H9 (cell line): ENCODE results near the gene GRB10. TPM values are rescaled to one million over a fixed set of nuclear protein-coding genes. Genes with fewer than 3 reads are reported as not detected.

ENCODE experiments used
- DNase-seq: peaks from one replicate; pipeline ENCODE4 v3.0.0-alpha.2; 2017
- H2AFZ ChIP-seq: one replicate; pipeline ENCODE4 v1.6.1; 2013; ENCODE audit warnings: mild to moderate bottlenecking, low read length, control low read depth, moderate library complexity
- H2AK5ac ChIP-seq: 2 replicates; pipeline ENCODE4 v1.6.1; 2013; ENCODE audit warnings: low read length, control low read depth, mixed read lengths; ENCODE audit not compliant: insufficient read length
- H2BK120ac ChIP-seq: one replicate; pipeline ENCODE4 v1.6.1; 2013; ENCODE audit warnings: low read depth, mild to moderate bottlenecking, low read length, control low read depth, inconsistent platforms; ENCODE audit not compliant: poor library complexity, severe bottlenecking
- H2BK12ac ChIP-seq: 2 replicates; pipeline ENCODE4 v1.6.1; 2013; ENCODE audit warnings: low read length, control low read depth, mixed read lengths, low read depth; ENCODE audit not compliant: insufficient read length
- H2BK15ac ChIP-seq: 2 replicates; pipeline ENCODE4 v1.6.1; 2013; ENCODE audit warnings: low read depth, low read length, control low read depth
- H2BK20ac ChIP-seq: one replicate; pipeline ENCODE4 v1.6.1; 2013; ENCODE audit warnings: low read depth, mild to moderate bottlenecking, low read length, control low read depth, inconsistent platforms; ENCODE audit not compliant: poor library complexity, severe bottlenecking
- H2BK5ac ChIP-seq: 2 replicates; pipeline ENCODE4 v1.6.1; 2013; ENCODE audit warnings: low read length, control low read depth, mixed read lengths; ENCODE audit not compliant: insufficient read length
- H3K14ac ChIP-seq: 2 replicates; pipeline ENCODE4 v1.6.1; 2013; ENCODE audit warnings: low read length, control low read depth; ENCODE audit not compliant: insufficient read depth
- H3K18ac ChIP-seq: 2 replicates; pipeline ENCODE4 v1.6.1; 2013; ENCODE audit warnings: low read depth, mild to moderate bottlenecking, mixed read lengths, low read length, control low read depth; ENCODE audit not compliant: insufficient read length
- H3K23ac ChIP-seq: 2 replicates; pipeline ENCODE4 v1.6.1; 2013; ENCODE audit warnings: low read length, control low read depth, mixed read lengths, low read depth; ENCODE audit not compliant: insufficient read length
- H3K23me2 ChIP-seq: 2 replicates; pipeline ENCODE4 v1.6.1; 2013; ENCODE audit warnings: low read depth, mild to moderate bottlenecking, mixed read lengths, low read length, control low read depth; ENCODE audit not compliant: insufficient read length, poor library complexity, severe bottlenecking
- H3K27ac ChIP-seq: 2 replicates; pipeline ENCODE4 v1.5.1; 2013; ENCODE audit warnings: low read length, control low read depth, mixed read lengths, low read depth; ENCODE audit not compliant: insufficient read length
- H3K27me3 ChIP-seq: 2 replicates; pipeline ENCODE4 v1.6.1; 2013; ENCODE audit warnings: low read length, control low read depth, inconsistent platforms; ENCODE audit not compliant: insufficient read depth
- H3K4ac ChIP-seq: 2 replicates; pipeline ENCODE4 v1.6.1; 2013; ENCODE audit warnings: low read depth, mild to moderate bottlenecking, control low read depth, inconsistent platforms, low read length, moderate library complexity
- H3K4me1 ChIP-seq: 2 replicates; pipeline ENCODE4 v1.6.1; 2013; ENCODE audit warnings: low read length, control low read depth, inconsistent platforms; ENCODE audit not compliant: insufficient read depth
- H3K4me2 ChIP-seq: 2 replicates; pipeline ENCODE4 v1.6.1; 2013; ENCODE audit warnings: low read length, control low read depth, mixed read lengths; ENCODE audit not compliant: insufficient read length, insufficient read depth
- H3K56ac ChIP-seq: 2 replicates; pipeline ENCODE4 v1.6.1; 2013; ENCODE audit warnings: low read depth, mild to moderate bottlenecking, mixed read lengths, low read length, control low read depth; ENCODE audit not compliant: insufficient read length
- H3K79me1 ChIP-seq: 2 replicates; pipeline ENCODE4 v1.6.1; 2013; ENCODE audit warnings: low read depth, mild to moderate bottlenecking, moderate library complexity, low read length, control low read depth, inconsistent platforms; ENCODE audit not compliant: insufficient read depth, poor library complexity, severe bottlenecking
- H3K79me2 ChIP-seq: 2 replicates; pipeline ENCODE4 v1.6.1; 2013; ENCODE audit warnings: low read length, control low read depth, inconsistent platforms; ENCODE audit not compliant: insufficient read depth
- H3K9ac ChIP-seq: 2 replicates; pipeline ENCODE4 v1.6.1; 2013; ENCODE audit warnings: low read length, control low read depth, mixed read lengths; ENCODE audit not compliant: insufficient read length; ENCODE audit errors: extremely low read depth
- H3K9me3 ChIP-seq: one replicate; pipeline ENCODE4 v1.6.1; 2013; ENCODE audit warnings: low read depth, low read length, inconsistent platforms; ENCODE audit not compliant: control insufficient read depth
- H3T11ph ChIP-seq: one replicate; pipeline ENCODE4 v1.6.1; 2013; ENCODE audit warnings: mild to moderate bottlenecking, low read length, control low read depth, inconsistent platforms
- H4K20me1 ChIP-seq: one replicate; pipeline ENCODE4 v1.6.1; 2013; ENCODE audit not compliant: control insufficient read depth, insufficient read length, insufficient read depth
- H4K5ac ChIP-seq: 2 replicates; pipeline ENCODE4 v1.6.1; 2013; ENCODE audit warnings: low read depth, mild to moderate bottlenecking, mixed read lengths, low read length, control low read depth; ENCODE audit not compliant: insufficient read length
- H4K8ac ChIP-seq: replicated peaks from 2 replicates; pipeline ENCODE4 v1.6.1; 2013; ENCODE audit warnings: low read length, control low read depth, mixed read lengths, low read depth; ENCODE audit not compliant: insufficient read length
- H4K91ac ChIP-seq: 2 replicates; pipeline ENCODE4 v1.6.1; 2013; ENCODE audit warnings: low read depth, mild to moderate bottlenecking, moderate library complexity, mixed read lengths, low read length, control low read depth; ENCODE audit not compliant: insufficient read length
- H3K27ac Mint-ChIP-seq, 3 experiments: 2 replicates in 2 of 3; 3 replicates in 1 of 3; pipeline ENCODE4 v1.8.0; 2020 to 2021; ENCODE audit warnings: mixed read lengths in 3 of 3, mild to moderate bottlenecking in 1 of 3, moderate library complexity in 1 of 3
- H3K27me3 Mint-ChIP-seq: 2 replicates; pipeline ENCODE4 v1.8.0; 2021; ENCODE audit warnings: low read depth, mild to moderate bottlenecking, moderate library complexity, mixed read lengths
- H3K36me3 Mint-ChIP-seq, 3 experiments: 2 replicates in 2 of 3; 3 replicates in 1 of 3; pipeline ENCODE4 v1.8.0; 2020 to 2021; ENCODE audit warnings: low read depth in 3 of 3, mixed read lengths in 3 of 3; ENCODE audit not compliant: insufficient read depth in 1 of 3
- H3K4me1 Mint-ChIP-seq, 2 experiments: 2 replicates each; pipeline ENCODE4 v1.8.0; 2020; ENCODE audit warnings: mixed read lengths in 2 of 2
- H3K4me3 Mint-ChIP-seq, 2 experiments: 2 replicates in 1 of 2; 3 replicates in 1 of 2; pipeline ENCODE4 v1.8.0; 2020 to 2021; ENCODE audit warnings: mild to moderate bottlenecking in 2 of 2, mixed read lengths in 2 of 2, moderate library complexity in 1 of 2
- H3K9me3 Mint-ChIP-seq, 2 experiments: 2 replicates in 1 of 2; 3 replicates in 1 of 2; pipeline ENCODE4 v1.8.0; 2020; ENCODE audit warnings: mild to moderate bottlenecking in 2 of 2, mixed read lengths in 2 of 2, moderate library complexity in 1 of 2
- CTCF ChIP-seq: fragments of 200-600 bp; sonication (generic); conservative IDR thresholded peaks from 3 replicates; pipeline ENCODE4 v1.8.0; 2021; ENCODE audit warnings: antibody characterized with exemption, mild to moderate bottlenecking
- WGBS: extraction: QIAGEN DNeasy Blood & Tissue Kit; methylation state at CpG from one replicate; pipeline ENCODE4 v1.1.7; 2013; ENCODE audit warnings: missing lambda C conversion rate, low lambda C conversion rate, mixed read lengths; ENCODE audit not compliant: insufficient read length; ENCODE audit errors: extremely low coverage; 5-methylcytosine and 5-hydroxymethylcytosine counted together
- total RNA-seq: library from RNA; stranded (reverse); gene quantifications from 2 replicates; pipeline ENCODE4 v1.2.1, GENCODE V29; 2021

The GRB10 gene
- total RNA-seq, 1 experiment from 2014 or later = 108 TPM

GRCh38 chr7:50544992-50545391, 237.7 kb downstream of the GRB10 start:
- Histone ChIP-seq H3K23me2 (no peaks in the 10 kb centered on the region), H3K4me1 (no peaks in the 10 kb centered on the region), H3K4ac (no peak overlapping the region), H2BK12ac (no peak overlapping the region), H4K8ac (no peak overlapping the region), H2BK20ac (no peak overlapping the region), H3K18ac (no peak overlapping the region), H2BK15ac (no peak overlapping the region), H3K27me3 (no peaks in the 10 kb centered on the region), H3K79me1 (no peaks in the 10 kb centered on the region), H4K20me1 (no peaks in the 10 kb centered on the region), H2AFZ (no peak overlapping the region), H3K27ac (no peak overlapping the region), H3K9me3 (no peaks in the 10 kb centered on the region), H2BK120ac (no peak overlapping the region), H2AK5ac (no peak overlapping the region), H3K14ac (no peak overlapping the region), H3K4me2 (no peak overlapping the region), H3T11ph (no peak overlapping the region), H3K56ac (no peak overlapping the region), H3K79me2 (no peaks in the 10 kb centered on the region), H3K9ac (no peak overlapping the region), H3K23ac (no peak overlapping the region), H4K5ac (no peak overlapping the region), H2BK5ac (no peak overlapping the region), H4K91ac (no peak overlapping the region)
- no peaks in the 10 kb centered on the region; a peak in 1 of 7 replicates for H3K36me3 Mint-ChIP-seq
- no CpG with 5 or more reads among the region's 6 CpGs for WGBS
- no peak for TF ChIP-seq CTCF
- 0 out of 4 replicates have a peak, but pooled peaks cover 0 to 2% of the 10 kb centered on the region in 2 experiments for H3K4me1 Mint-ChIP-seq
- no peaks in the 10 kb centered on the region; the same call in none of the 2 replicates for H3K27me3 Mint-ChIP-seq
- no peak for DNase-seq
- H3K27ac Mint-ChIP-seq = no peak overlapping the region
- no peaks in the 10 kb centered on the region; a peak in 1 of 5 replicates for H3K9me3 Mint-ChIP-seq
- no peak overlapping the region for H3K4me3 Mint-ChIP-seq
